Loucy (cell line): ENCODE results near the gene KIF13A.

Source experiments
- H2AFZ ChIP-seq: fragments of 200-600 bp; sonication (generic); 2 replicates; pipeline ENCODE4 v1.6.0; 2016; ENCODE audit warnings: antibody characterized with exemption, mild to moderate bottlenecking, low read length, moderate library complexity
- H3F3A ChIP-seq: fragments of 200-600 bp; 2 replicates; pipeline ENCODE4 v1.6.0; 2016; ENCODE audit warnings: antibody characterized with exemption, low read depth, mild to moderate bottlenecking
- H3K27me3 ChIP-seq: fragments of 200-600 bp; sonication (generic); 2 replicates; pipeline ENCODE4 v1.6.1; 2014; ENCODE audit warnings: low read length, mild to moderate bottlenecking; ENCODE audit not compliant: insufficient read depth, poor library complexity, severe bottlenecking
- H3K36me3 ChIP-seq: fragments of 200-600 bp; sonication (generic); 2 replicates; pipeline ENCODE4 v1.6.1; 2016; ENCODE audit warnings: low read length; ENCODE audit not compliant: insufficient read depth
- H3K4me1 ChIP-seq: fragments of 200-600 bp; sonication (generic); 2 replicates; pipeline ENCODE4 v1.5.1; 2014; ENCODE audit warnings: low read length, mild to moderate bottlenecking; ENCODE audit not compliant: insufficient read depth, poor library complexity, severe bottlenecking
- H3K4me2 ChIP-seq: fragments of 200-600 bp; sonication (generic); 2 replicates; pipeline ENCODE4 v1.6.0; 2014; ENCODE audit warnings: antibody characterized with exemption, low read length, low read depth, mild to moderate bottlenecking; ENCODE audit not compliant: poor library complexity, severe bottlenecking
- H3K4me3 ChIP-seq: fragments of 200-600 bp; sonication (generic); 2 replicates; pipeline ENCODE4 v1.5.1; 2014; ENCODE audit warnings: low read length, mild to moderate bottlenecking, mixed read lengths; ENCODE audit not compliant: poor library complexity, severe bottlenecking
- H3K79me2 ChIP-seq: fragments of 200-600 bp; sonication (generic); 2 replicates; pipeline ENCODE4 v1.6.1; 2014; ENCODE audit warnings: low read length; ENCODE audit not compliant: insufficient read depth
- H3K9ac ChIP-seq: fragments of 200-600 bp; sonication (generic); 2 replicates; pipeline ENCODE4 v1.6.0; 2014; ENCODE audit warnings: mild to moderate bottlenecking, low read depth, low read length, moderate library complexity; ENCODE audit not compliant: poor library complexity, severe bottlenecking
- H3K9me2 ChIP-seq: fragments of 200-600 bp; sonication (generic); replicated peaks from 2 replicates; pipeline ENCODE4 v1.6.1; 2016; ENCODE audit warnings: low read depth, low read length, mixed read lengths
- H3K9me3 ChIP-seq: fragments of 200-600 bp; sonication (generic); 2 replicates; pipeline ENCODE4 v1.6.1; 2014; ENCODE audit warnings: mild to moderate bottlenecking, antibody characterized with exemption, low read length, low read depth; ENCODE audit not compliant: insufficient read depth
- H4K20me1 ChIP-seq: fragments of 200-600 bp; sonication (generic); 2 replicates; pipeline ENCODE4 v1.6.0; 2014; ENCODE audit warnings: antibody characterized with exemption, low read length, mild to moderate bottlenecking; ENCODE audit not compliant: insufficient read depth, poor library complexity, severe bottlenecking
- CTCF ChIP-seq: fragments of 200-600 bp; sonication (generic); conservative IDR thresholded peaks from 2 replicates; pipeline ENCODE4 v1.5.1; 2014; ENCODE audit warnings: mild to moderate bottlenecking, antibody characterized with exemption, low read length
- EZH2phosphoT487 ChIP-seq: fragments of 200-600 bp; IDR thresholded peaks from 2 replicates; pipeline ENCODE4 v1.6.1; 2018; ENCODE audit warnings: antibody characterized with exemption, mild to moderate bottlenecking, moderate library complexity, borderline replicate concordance

The KIF13A gene

DNA sequence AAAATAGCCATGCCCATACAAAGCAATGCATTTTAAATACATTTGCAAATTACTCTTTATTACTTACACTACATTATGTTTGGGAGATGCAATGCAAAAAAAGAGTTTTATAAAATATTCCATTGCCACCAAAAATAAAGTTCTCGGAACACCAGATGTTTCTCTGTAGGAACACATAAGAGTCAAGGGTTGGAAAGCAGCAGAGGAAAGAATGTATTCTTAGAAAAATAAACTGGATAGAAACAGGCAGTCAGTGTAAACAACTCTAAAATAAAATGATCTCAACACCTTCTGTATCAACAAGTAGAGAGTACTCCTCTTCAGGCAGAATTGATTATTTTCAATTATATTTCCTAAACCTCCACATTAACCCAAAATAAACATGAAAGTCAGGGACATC, 28.1 kb downstream of the KIF13A start:
- Histone ChIP-seq H3K79me2 (no peaks in the 10 kb centered on the region), H3K4me2 (no peak overlapping the region)
- no peak for TF ChIP-seq EZH2phosphoT487
- TF ChIP-seq CTCF = no peak

GRCh38 chr6:17957904-17958620, 29.4 kb downstream of the KIF13A start:
- Histone ChIP-seq H3K27me3 (no peaks in the 10 kb centered on the region), H3K9me3 (no peaks in the 10 kb centered on the region), H3K36me3 (no peaks in the 10 kb centered on the region), H3K4me2 (no peak overlapping the region), H2AFZ (no peak overlapping the region), H3F3A (no peaks in the 10 kb centered on the region), H3K9me2 (no peaks in the 10 kb centered on the region), H3K4me3 (no peak overlapping the region), H4K20me1 (no peaks in the 10 kb centered on the region), H3K79me2 (no peaks in the 10 kb centered on the region), H3K4me1 (peaks cover 13% of the 10 kb centered on the region), H3K9ac (no peak overlapping the region)
- no peak for TF ChIP-seq CTCF
- TF ChIP-seq EZH2phosphoT487 = no peak

More for the DNA sequence above, 28.1 kb downstream of the KIF13A start:
- Histone ChIP-seq H3K36me3 (no peaks in the 10 kb centered on the region), H4K20me1 (no peaks in the 10 kb centered on the region), H3K9me2 (no peaks in the 10 kb centered on the region), H3K9me3 (no peaks in the 10 kb centered on the region), H3K4me1 (peaks cover 13% of the 10 kb centered on the region), H3K27me3 (no peaks in the 10 kb centered on the region), H3K4me3 (no peak overlapping the region), H3K9ac (no peak overlapping the region), H3F3A (no peaks in the 10 kb centered on the region), H2AFZ (no peak overlapping the region)

- Histone ChIP-seq H3K4me2 (no peak overlapping the region), H3K9ac (no peak overlapping the region), H3K9me2 (no peaks in the 10 kb centered on the region), H4K20me1 (no peaks in the 10 kb centered on the region), H3K36me3 (no peaks in the 10 kb centered on the region), H3K27me3 (no peaks in the 10 kb centered on the region), H2AFZ (no peak overlapping the region), H3K4me1 (peaks cover 9% of the 10 kb centered on the region), H3K9me3 (no peaks in the 10 kb centered on the region), H3K4me3 (no peak overlapping the region), H3K79me2 (no peaks in the 10 kb centered on the region), H3F3A (no peaks in the 10 kb centered on the region)
- no peak for TF ChIP-seq CTCF
- no peak for TF ChIP-seq EZH2phosphoT487
Observed at GRCh38 chr6:17957498-17957897, 29.9 kb downstream of the KIF13A start.
